H4 (cell line): Measurements from ENCODE around the gene WDR38. TPM values are rescaled to one million over a fixed set of nuclear protein-coding genes. Genes with fewer than 3 reads are reported as not detected.

Source experiments
- DNase-seq: peaks from one replicate; pipeline ENCODE4 v3.0.0-alpha.2; 2015; ENCODE audit warnings: low spot score
- total RNA-seq: library from RNA; depleted of rRNA; stranded (reverse); fragments of >200 nt; shearing (Covaris generic); gene quantifications from 2 replicates; pipeline ENCODE4 v1.2.3, GENCODE V29; 2014

WDR38 gene
- total RNA-seq, 1 experiment from 2014 or later: not detected

- DNase-seq: no peak
These were observed 4.4 kb downstream of the WDR38 start for GRCh38 chr9:124857533-124858162.

- no peak for DNase-seq
These were observed 5.2 kb downstream of the WDR38 start for GRCh38 chr9:124858330-124859046.

- DNase-seq: no peak
These were observed 6.7 kb downstream of the WDR38 start for GRCh38 chr9:124859803-124860581.

- DNase-seq: no peak
These were observed 7.5 kb downstream of the WDR38 start for GRCh38 chr9:124860582-124861341.

GRCh38 chr9:124861342-124862229 lies 8.3 kb downstream of the WDR38 start, which contains the start of the genes ARPC5L and RPL35:
TSS of gene ARPC5L (plus strand) at chr9:124862130. CDS start at chr9:124869291, 7,161 bp downstream.
TSS of gene RPL35 (minus strand) at chr9:124861957. CDS start at chr9:124861912, 45 bp downstream.
- DNase-seq: peak; percentile 83

GRCh38 chr9:124863371-124863871 lies 10.2 kb downstream of the WDR38 start:
- DNase-seq: no peak

- DNase-seq: peak; percentile 72
These were observed 15.5 kb downstream of the WDR38 start for GRCh38 chr9:124868511-124869465.

- DNase-seq: no peak
These were observed 16.3 kb downstream of the WDR38 start for GRCh38 chr9:124869466-124869985.

- no peak for DNase-seq
These were observed 16.8 kb downstream of the WDR38 start for GRCh38 chr9:124869986-124870560.

GRCh38 chr9:124870723-124871122 lies 17.5 kb downstream of the WDR38 start:
- DNase-seq: no peak

- DNase-seq: no peak
These were observed 17.9 kb downstream of the WDR38 start for GRCh38 chr9:124871156-124871561.

- no peak for DNase-seq
These were observed 20.4 kb downstream of the WDR38 start for GRCh38 chr9:124873664-124874063.

- no peak for DNase-seq
These were observed 22.2 kb downstream of the WDR38 start for GRCh38 chr9:124875501-124875900.

- DNase-seq: no peak
These were observed 23.9 kb downstream of the WDR38 start for GRCh38 chr9:124877021-124877782.

- no peak for DNase-seq
These were observed 24.8 kb downstream of the WDR38 start for GRCh38 chr9:124878021-124878420.

GRCh38 chr9:124878518-124878917 lies 25.3 kb downstream of the WDR38 start:
- DNase-seq: no peak

GRCh38 chr9:124879226-124879625 lies 26.0 kb downstream of the WDR38 start:
- no peak for DNase-seq

- no peak for DNase-seq
These were observed 27.2 kb downstream of the WDR38 start for GRCh38 chr9:124880501-124880900.
